OCI-LY7 (cell line): ENCODE measurements around the gene DCLK1.

Experiments used
- CTCF ChIP-seq: fragments of 200-600 bp; sonication (generic); conservative IDR thresholded peaks from 2 replicates; pipeline ENCODE4 v1.5.1; 2014; ENCODE audit warnings: mild to moderate bottlenecking, antibody characterized with exemption, low read length, moderate library complexity, mixed read lengths
- EZH2phosphoT487 ChIP-seq: fragments of 200-600 bp; sonication (generic); IDR thresholded peaks from 2 replicates; pipeline ENCODE4 v1.6.1; 2018; ENCODE audit warnings: low read depth, borderline replicate concordance, mild to moderate bottlenecking, mixed run types, antibody characterized with exemption, low read length, moderate library complexity, mixed read lengths

- TF ChIP-seq CTCF (no peak), EZH2phosphoT487 (no peak)
These were observed 215.0 kb downstream of the DCLK1 start for GRCh38 chr13:35916146-35916545.
